ENCODE measurements around the gene ERCC8. TPM values are rescaled to one million over a fixed set of nuclear protein-coding genes. Genes with fewer than 3 reads are reported as not detected.

ERCC8 gene
- total RNA-seq, 2 experiments from 2014 or later: 7.6 to 9.8 TPM

DNA sequence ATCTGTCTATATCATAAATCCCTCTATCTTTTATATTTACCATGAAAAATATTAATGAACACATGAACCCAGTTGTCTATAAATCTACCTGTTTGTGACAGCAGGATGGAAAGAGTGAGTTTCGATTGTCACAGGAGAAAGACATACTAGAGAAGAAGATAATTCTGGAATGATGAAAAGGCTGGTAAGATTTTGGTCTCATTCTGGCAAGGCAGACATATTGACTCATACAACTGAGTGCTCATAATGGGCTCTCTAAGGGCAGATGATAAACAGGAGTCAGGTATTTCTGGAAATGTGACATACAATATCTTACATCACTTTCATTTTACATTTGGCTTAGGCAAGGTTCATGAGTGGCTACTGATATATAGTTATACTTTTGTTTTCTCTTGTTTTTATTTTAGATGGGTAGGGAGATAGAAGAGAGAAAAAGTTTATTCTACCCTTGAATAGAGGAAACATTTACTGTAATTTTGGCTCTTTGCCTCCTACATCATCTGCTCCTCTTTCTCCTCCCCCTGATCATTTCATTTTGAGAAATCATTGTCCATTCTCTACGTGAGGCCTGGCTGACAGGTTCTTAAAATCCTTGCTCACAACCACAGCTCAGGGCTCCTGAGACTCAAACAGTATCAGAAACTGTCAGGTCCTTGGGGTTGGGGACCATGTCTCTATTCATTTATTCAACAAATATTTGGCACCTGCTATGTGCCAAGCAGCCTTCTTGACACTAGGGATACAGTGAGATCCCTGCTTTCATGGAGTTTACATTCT, 115.2 kb downstream of the ERCC8 start:
- H3K4me3 Mint-ChIP-seq: no peak overlapping the region
- ATAC-seq: no peak
- peaks cover 2% of the 10 kb centered on the region for H3K4me1 Mint-ChIP-seq (ENCODE audit: low read depth)
- no peak for DNase-seq
- no peaks in the 10 kb centered on the region for H3K36me3 Mint-ChIP-seq (ENCODE audit: low read depth)
- CTCF ChIA-PET: no interaction called here
- H3K9me3 Mint-ChIP-seq (ENCODE audit: insufficient read depth): no peaks in the 10 kb centered on the region
- POLR2A ChIA-PET: no interaction called here
- no peak overlapping the region for H3K27ac Mint-ChIP-seq
- peaks cover 5% of the 10 kb centered on the region for H3K27me3 Mint-ChIP-seq (ENCODE audit: low read depth)

DNA sequence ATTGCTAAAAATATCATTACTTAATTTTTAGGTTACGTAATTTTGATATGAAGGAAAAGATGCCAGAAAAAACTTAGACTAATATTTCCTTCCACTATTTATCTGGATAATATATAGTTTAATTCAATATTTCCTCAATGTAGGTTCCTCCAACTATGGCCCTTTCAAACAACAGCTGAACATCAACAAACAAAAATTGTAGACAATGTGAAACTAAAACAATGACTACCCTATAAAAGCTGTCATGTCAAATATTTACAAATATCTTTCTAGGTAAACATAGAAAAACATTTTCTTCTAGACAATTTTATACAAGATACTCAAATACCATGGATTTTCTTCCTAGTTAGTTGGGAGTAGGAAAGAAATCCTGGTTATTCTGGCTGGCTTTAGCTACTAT, 117.7 kb downstream of the ERCC8 start:
- H3K36me3 Mint-ChIP-seq (ENCODE audit: low read depth): no peaks in the 10 kb centered on the region
- peaks cover 5% of the 10 kb centered on the region for H3K27me3 Mint-ChIP-seq (ENCODE audit: low read depth)
- CTCF ChIA-PET: no interaction called here

DNA sequence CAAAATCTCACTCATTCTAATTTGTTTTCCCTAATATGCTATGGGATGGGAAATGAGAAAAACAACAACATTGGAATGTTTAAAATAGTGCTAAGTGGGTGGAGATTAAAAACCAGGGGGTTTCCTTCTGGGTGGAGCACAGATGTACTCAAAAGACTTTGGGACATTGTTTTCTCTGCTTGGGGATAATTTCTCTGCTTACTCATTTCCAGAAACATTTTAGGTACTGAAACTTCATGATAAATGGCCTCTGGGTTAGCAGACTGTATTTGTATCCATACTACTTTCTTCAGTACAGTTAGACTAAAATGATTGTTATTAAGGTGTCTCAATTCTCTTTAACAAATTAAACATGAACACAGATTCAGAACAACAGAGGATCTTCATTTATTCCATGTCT, 118.2 kb downstream of the ERCC8 start:
- Mint-ChIP-seq H3K9me3 (ENCODE audit: insufficient read depth) (no peaks in the 10 kb centered on the region), H3K27ac (no peak overlapping the region), H3K4me1 (ENCODE audit: low read depth) (peaks cover 2% of the 10 kb centered on the region), H3K4me3 (no peak overlapping the region), H3K36me3 (ENCODE audit: low read depth) (no peaks in the 10 kb centered on the region), H3K27me3 (ENCODE audit: low read depth) (peaks cover 5% of the 10 kb centered on the region)
- CTCF ChIA-PET: no interaction called here
- POLR2A ChIA-PET: no interaction called here
- DNase-seq (no peak), ATAC-seq (no peak)

More for the DNA sequence above, 117.7 kb downstream of the ERCC8 start:
- no peak overlapping the region for H3K27ac Mint-ChIP-seq
- peaks cover 2% of the 10 kb centered on the region for H3K4me1 Mint-ChIP-seq (ENCODE audit: low read depth)
- no peaks in the 10 kb centered on the region for H3K9me3 Mint-ChIP-seq (ENCODE audit: insufficient read depth)
- no peak overlapping the region for H3K4me3 Mint-ChIP-seq
- POLR2A ChIA-PET: no interaction called here
- no peak for ATAC-seq
- DNase-seq: no peak

Other genes starting within 250 kb of the ERCC8 start
- gene DEPDC1B, start 244.9 kb downstream of the ERCC8 start, total RNA-seq: 10 to 100 TPM; 49.1 to 50.8 TPM
- under 1 TPM; 0.26 to 0.34 TPM for gene ELOVL7, start 100.8 kb downstream of the ERCC8 start, total RNA-seq
- 10 to 100 TPM; 17.1 to 21.4 TPM for gene NDUFAF2, start 135 bp upstream of the ERCC8 start, total RNA-seq
- 10 to 100 TPM; 56.1 to 56.3 TPM for gene SMIM15, start 217.4 kb upstream of the ERCC8 start, total RNA-seq